HEK293T (cell line): ENCODE data around the gene COTL1.

Experiments used
- CTCF ChIA-PET: fragments of 350-600 bp; formaldehyde crosslinking; extraction: SDS; loops from one replicate; lab custom pipeline; 2021; ENCODE audit warnings: antibody characterized with exemption, inconsistent platforms; lab: Yijun Ruan, JAX
- POLR2A ChIA-PET: fragments of 350-600 bp; formaldehyde crosslinking; extraction: SDS; loops from one replicate; lab custom pipeline; 2020; ENCODE audit warnings: antibody characterized with exemption, inconsistent platforms; lab: Yijun Ruan, JAX
- DNase-seq: peaks from one replicate; pipeline ENCODE4 v3.0.0; 2012; ENCODE audit warnings: mixed read lengths; ENCODE audit errors: extremely low spot score
- ARNT ChIP-seq: fragments of 450-650 bp; IDR thresholded peaks from 2 replicates; pipeline ENCODE4 v1.6.1; 2017; ENCODE audit warnings: mild to moderate bottlenecking
- BHLHE40 ChIP-seq: fragments of 450-650 bp; IDR thresholded peaks from 2 replicates; pipeline ENCODE4 v1.6.1; 2016; ENCODE audit warnings: mild to moderate bottlenecking, moderate library complexity, borderline replicate concordance
- CTBP1 ChIP-seq: fragments of 450-650 bp; IDR thresholded peaks from 2 replicates; pipeline ENCODE4 v1.6.1; 2016; ENCODE audit warnings: borderline replicate concordance
- ELF4 ChIP-seq: fragments of 450-650 bp; IDR thresholded peaks from 2 replicates; pipeline ENCODE4 v1.6.1; 2017; ENCODE audit warnings: antibody characterized with exemption
- FOXA1 ChIP-seq: fragments of 450-650 bp; IDR thresholded peaks from 2 replicates; pipeline ENCODE4 v1.6.1; 2016; ENCODE audit warnings: mild to moderate bottlenecking
- FOXK2 ChIP-seq: fragments of 450-650 bp; IDR thresholded peaks from 2 replicates; pipeline ENCODE4 v1.6.1; 2016; ENCODE audit warnings: mild to moderate bottlenecking
- FOXM1 ChIP-seq: fragments of 450-650 bp; IDR thresholded peaks from 2 replicates; pipeline ENCODE4 v1.6.1; 2017; ENCODE audit warnings: mild to moderate bottlenecking, borderline replicate concordance
- HDGF ChIP-seq: fragments of 450-650 bp; IDR thresholded peaks from 2 replicates; pipeline ENCODE4 v1.6.1; 2017; ENCODE audit warnings: antibody characterized with exemption, borderline replicate concordance
- L3MBTL2 ChIP-seq: fragments of 450-650 bp; conservative IDR thresholded peaks from 2 replicates; pipeline ENCODE4 v1.6.1; 2016; ENCODE audit warnings: mild to moderate bottlenecking
- LEF1 ChIP-seq: fragments of 450-650 bp; IDR thresholded peaks from 2 replicates; pipeline ENCODE4 v1.6.1; 2017; ENCODE audit warnings: mild to moderate bottlenecking, borderline replicate concordance
- NFRKB ChIP-seq: fragments of 450-650 bp; IDR thresholded peaks from 2 replicates; pipeline ENCODE4 v1.6.1; 2016; ENCODE audit warnings: mild to moderate bottlenecking, moderate library complexity
- PKNOX1 ChIP-seq: fragments of 450-650 bp; IDR thresholded peaks from 2 replicates; pipeline ENCODE4 v1.6.1; 2016
- SP1 ChIP-seq: fragments of 450-650 bp; IDR thresholded peaks from 2 replicates; pipeline ENCODE4 v1.6.1; 2017
- SUZ12 ChIP-seq: fragments of 450-650 bp; IDR thresholded peaks from 2 replicates; pipeline ENCODE4 v1.6.1; 2016; ENCODE audit warnings: mild to moderate bottlenecking
- TARDBP ChIP-seq: fragments of 450-650 bp; IDR thresholded peaks from 2 replicates; pipeline ENCODE4 v1.6.1; 2016
- ZNF384 ChIP-seq: fragments of 450-650 bp; IDR thresholded peaks from 2 replicates; pipeline ENCODE4 v1.6.1; 2016

COTL1 gene

GRCh38 chr16:84517366-84517765 lies 100.5 kb downstream of the COTL1 start:
- CTCF ChIA-PET: interaction anchor here (1.4 kb wide), 1 partner anchor 11 kb away, joined by 6 read pairs; no protein-coding TSS in a partner anchor
- no peak for DNase-seq
- POLR2A ChIA-PET: no interaction called here
- no peak for TF ChIP-seq FOXM1
- no peak for TF ChIP-seq TARDBP
- no peak for TF ChIP-seq L3MBTL2
- TF ChIP-seq ZNF384: no peak
- no peak for TF ChIP-seq FOXA1
- TF ChIP-seq SP1: no peak
- no peak for TF ChIP-seq SUZ12
- no peak for TF ChIP-seq PKNOX1
- no peak for TF ChIP-seq ARNT
- no peak for TF ChIP-seq HDGF
- TF ChIP-seq FOXK2: no peak
- no peak for TF ChIP-seq CTBP1
- no peak for TF ChIP-seq NFRKB
- no peak for TF ChIP-seq BHLHE40
- no peak for TF ChIP-seq LEF1
- no peak for TF ChIP-seq ELF4
